SU-DHL-6 (cell line): ENCODE measurements around the gene BOK.

Source experiments
- EZH2phosphoT487 ChIP-seq: fragments of 200-600 bp; sonication (generic), shearing (Covaris generic); conservative IDR thresholded peaks from 2 replicates; pipeline ENCODE4 v1.6.1; 2018; ENCODE audit warnings: mild to moderate bottlenecking, antibody characterized with exemption, low read length, moderate library complexity, mixed read lengths
- TF ChIP-seq, protein P1 (sequence below): fragments of 200-600 bp; sonication (generic); IDR thresholded peaks from one replicate; pipeline ENCODE4 v1.5.1; 2017; ENCODE audit warnings: antibody characterized with exemption, mild to moderate bottlenecking, low read length, moderate library complexity; ENCODE audit not compliant: insufficient read depth, poor library complexity, severe bottlenecking

- TF ChIP-seq, protein P1, sequence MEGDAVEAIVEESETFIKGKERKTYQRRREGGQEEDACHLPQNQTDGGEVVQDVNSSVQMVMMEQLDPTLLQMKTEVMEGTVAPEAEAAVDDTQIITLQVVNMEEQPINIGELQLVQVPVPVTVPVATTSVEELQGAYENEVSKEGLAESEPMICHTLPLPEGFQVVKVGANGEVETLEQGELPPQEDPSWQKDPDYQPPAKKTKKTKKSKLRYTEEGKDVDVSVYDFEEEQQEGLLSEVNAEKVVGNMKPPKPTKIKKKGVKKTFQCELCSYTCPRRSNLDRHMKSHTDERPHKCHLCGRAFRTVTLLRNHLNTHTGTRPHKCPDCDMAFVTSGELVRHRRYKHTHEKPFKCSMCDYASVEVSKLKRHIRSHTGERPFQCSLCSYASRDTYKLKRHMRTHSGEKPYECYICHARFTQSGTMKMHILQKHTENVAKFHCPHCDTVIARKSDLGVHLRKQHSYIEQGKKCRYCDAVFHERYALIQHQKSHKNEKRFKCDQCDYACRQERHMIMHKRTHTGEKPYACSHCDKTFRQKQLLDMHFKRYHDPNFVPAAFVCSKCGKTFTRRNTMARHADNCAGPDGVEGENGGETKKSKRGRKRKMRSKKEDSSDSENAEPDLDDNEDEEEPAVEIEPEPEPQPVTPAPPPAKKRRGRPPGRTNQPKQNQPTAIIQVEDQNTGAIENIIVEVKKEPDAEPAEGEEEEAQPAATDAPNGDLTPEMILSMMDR = no peak
- TF ChIP-seq EZH2phosphoT487 = no peak
Observed at GRCh38 chr2:241516520-241516965, 42.0 kb upstream of the BOK start.
